ENCODE results near the gene CAPZB. TPM values are rescaled to one million over a fixed set of nuclear protein-coding genes. Genes with fewer than 3 reads are reported as not detected.
A peak's percentile ranks its signal among the peaks of the same experiment; 100 is the strongest.

CAPZB gene
- polyA plus RNA-seq, 1 of the 3 experiments (the other 2 are of a cell fraction) = 122 TPM

DNA sequence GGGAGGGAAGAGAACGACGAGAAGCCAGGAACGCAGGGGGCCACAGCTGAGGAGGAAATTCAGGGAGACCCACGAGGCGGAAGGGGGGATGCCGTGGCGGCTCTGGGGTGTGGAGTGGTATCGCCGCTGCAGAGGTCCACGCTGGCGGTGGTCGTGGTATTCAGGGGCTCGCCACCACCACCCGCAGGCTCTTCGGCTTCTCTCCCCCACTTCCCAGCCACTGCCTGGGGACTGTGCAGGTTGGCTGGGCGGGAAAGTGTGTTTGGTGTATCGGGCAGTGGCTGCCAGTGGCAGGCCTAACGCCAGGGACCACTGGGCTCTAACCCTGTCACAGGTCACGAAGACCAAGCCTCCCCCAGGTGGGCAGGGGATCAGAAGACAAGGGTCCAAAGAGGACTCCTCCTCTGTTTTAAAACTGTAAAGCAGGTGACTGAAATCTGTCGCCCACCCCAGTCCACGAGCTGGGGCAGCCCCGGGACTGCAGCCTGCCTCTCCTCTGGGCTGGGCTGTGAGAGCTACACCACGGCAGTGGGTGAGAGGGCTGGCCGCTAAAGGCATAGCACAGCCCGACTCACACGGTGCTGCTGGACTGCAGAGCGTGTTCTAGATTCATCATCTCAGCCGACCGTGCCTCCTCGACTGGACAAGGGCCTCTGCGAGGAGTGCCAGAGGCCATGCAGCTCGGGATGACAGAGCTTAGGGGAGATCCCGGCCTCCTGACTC, 142.3 kb downstream of the CAPZB start:
- Histone ChIP-seq H3K27me3 (ENCODE audit: insufficient read depth) (no peaks in the 10 kb centered on the region), H3K4me1 (ENCODE audit: control insufficient read depth in 1 of 2, insufficient read depth in 2 of 2, low read depth in 1 of 2, low read length in 1 of 2) (peaks cover 0 to 72% of the 10 kb centered on the region in 2 experiments; a peak in 2 of 4 replicates), H3K79me2 (ENCODE audit: insufficient read depth) (peaks cover 6% of the 10 kb centered on the region; the same call in 1 of the 2 replicates), H3K9me2 (no peaks in the 10 kb centered on the region), H3K9me3 (no peaks in the 10 kb centered on the region), H3K9ac (no peak overlapping the region), H2AFZ (ENCODE audit: low read depth) (no peak overlapping the region), H3K27ac (ENCODE audit: low read depth in 2 of 2, low read length in 1 of 2) (peak overlapping the region in 1 of 2 experiments; percentile 85; a peak in 1 of 4 replicates), H3K4me3 (ENCODE audit: low read depth in 2 of 2, low read length in 1 of 2) (no peak overlapping the region), H3F3A (replicated peaks; ENCODE audit: insufficient read depth) (no peaks in the 10 kb centered on the region), H3K4me2 (no peak overlapping the region), H4K20me1 (ENCODE audit: insufficient read depth) (peaks cover 10% of the 10 kb centered on the region; the same call in 1 of the 2 replicates), H3K36me3 (replicated peaks in 1 of 2; ENCODE audit: control insufficient read depth in 1 of 2, insufficient read depth in 2 of 2, low read length in 1 of 2) (peaks cover 11 to 57% of the 10 kb centered on the region in 2 experiments)
- no peak for DNase-seq
- ChIA-PET POLR2A (no interaction called here), CTCF (interaction anchor here (0.9 to 13.7 kb wide), 17 partner anchors 10 to 318 kb away, joined by 3 to 235 read pairs (median 9); partner anchors contain the start of gene NBL1)
- WGBS (ENCODE audit: low lambda C conversion rate) = 89% methylated on average over 11 of the region's 33 CpGs
- TF ChIP-seq, protein P1, sequence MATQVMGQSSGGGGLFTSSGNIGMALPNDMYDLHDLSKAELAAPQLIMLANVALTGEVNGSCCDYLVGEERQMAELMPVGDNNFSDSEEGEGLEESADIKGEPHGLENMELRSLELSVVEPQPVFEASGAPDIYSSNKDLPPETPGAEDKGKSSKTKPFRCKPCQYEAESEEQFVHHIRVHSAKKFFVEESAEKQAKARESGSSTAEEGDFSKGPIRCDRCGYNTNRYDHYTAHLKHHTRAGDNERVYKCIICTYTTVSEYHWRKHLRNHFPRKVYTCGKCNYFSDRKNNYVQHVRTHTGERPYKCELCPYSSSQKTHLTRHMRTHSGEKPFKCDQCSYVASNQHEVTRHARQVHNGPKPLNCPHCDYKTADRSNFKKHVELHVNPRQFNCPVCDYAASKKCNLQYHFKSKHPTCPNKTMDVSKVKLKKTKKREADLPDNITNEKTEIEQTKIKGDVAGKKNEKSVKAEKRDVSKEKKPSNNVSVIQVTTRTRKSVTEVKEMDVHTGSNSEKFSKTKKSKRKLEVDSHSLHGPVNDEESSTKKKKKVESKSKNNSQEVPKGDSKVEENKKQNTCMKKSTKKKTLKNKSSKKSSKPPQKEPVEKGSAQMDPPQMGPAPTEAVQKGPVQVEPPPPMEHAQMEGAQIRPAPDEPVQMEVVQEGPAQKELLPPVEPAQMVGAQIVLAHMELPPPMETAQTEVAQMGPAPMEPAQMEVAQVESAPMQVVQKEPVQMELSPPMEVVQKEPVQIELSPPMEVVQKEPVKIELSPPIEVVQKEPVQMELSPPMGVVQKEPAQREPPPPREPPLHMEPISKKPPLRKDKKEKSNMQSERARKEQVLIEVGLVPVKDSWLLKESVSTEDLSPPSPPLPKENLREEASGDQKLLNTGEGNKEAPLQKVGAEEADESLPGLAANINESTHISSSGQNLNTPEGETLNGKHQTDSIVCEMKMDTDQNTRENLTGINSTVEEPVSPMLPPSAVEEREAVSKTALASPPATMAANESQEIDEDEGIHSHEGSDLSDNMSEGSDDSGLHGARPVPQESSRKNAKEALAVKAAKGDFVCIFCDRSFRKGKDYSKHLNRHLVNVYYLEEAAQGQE (IDR thresholded peaks at IDR 0.05; ENCODE audit: low read depth, low read length) = no peak
- TF ChIP-seq RCOR1 (IDR thresholded peaks at IDR 0.05; ENCODE audit: low read length) = no peak
- no peak for TF ChIP-seq MEF2A (IDR thresholded peaks at IDR 0.05; ENCODE audit: borderline replicate concordance, low read depth)
- TF ChIP-seq MXI1 (IDR thresholded peaks at IDR 0.05; ENCODE audit: low read depth, low read length) = no peak
- TF ChIP-seq TCF12 (IDR thresholded peaks at IDR 0.05) = no peak
- TF ChIP-seq, protein P2, sequence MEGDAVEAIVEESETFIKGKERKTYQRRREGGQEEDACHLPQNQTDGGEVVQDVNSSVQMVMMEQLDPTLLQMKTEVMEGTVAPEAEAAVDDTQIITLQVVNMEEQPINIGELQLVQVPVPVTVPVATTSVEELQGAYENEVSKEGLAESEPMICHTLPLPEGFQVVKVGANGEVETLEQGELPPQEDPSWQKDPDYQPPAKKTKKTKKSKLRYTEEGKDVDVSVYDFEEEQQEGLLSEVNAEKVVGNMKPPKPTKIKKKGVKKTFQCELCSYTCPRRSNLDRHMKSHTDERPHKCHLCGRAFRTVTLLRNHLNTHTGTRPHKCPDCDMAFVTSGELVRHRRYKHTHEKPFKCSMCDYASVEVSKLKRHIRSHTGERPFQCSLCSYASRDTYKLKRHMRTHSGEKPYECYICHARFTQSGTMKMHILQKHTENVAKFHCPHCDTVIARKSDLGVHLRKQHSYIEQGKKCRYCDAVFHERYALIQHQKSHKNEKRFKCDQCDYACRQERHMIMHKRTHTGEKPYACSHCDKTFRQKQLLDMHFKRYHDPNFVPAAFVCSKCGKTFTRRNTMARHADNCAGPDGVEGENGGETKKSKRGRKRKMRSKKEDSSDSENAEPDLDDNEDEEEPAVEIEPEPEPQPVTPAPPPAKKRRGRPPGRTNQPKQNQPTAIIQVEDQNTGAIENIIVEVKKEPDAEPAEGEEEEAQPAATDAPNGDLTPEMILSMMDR (IDR thresholded peaks at IDR 0.05) = no peak
- TF ChIP-seq TEAD4 (IDR thresholded peaks at IDR 0.05; ENCODE audit: borderline replicate concordance, insufficient read depth) = no peak
- TF ChIP-seq GATA2 (CRISPR knock-in tag; IDR thresholded peaks at IDR 0.05) = no peak
- TF ChIP-seq NRF1 (IDR thresholded peaks at IDR 0.05; ENCODE audit: low read depth, low read length) = no peak
- TF ChIP-seq, protein P3, sequence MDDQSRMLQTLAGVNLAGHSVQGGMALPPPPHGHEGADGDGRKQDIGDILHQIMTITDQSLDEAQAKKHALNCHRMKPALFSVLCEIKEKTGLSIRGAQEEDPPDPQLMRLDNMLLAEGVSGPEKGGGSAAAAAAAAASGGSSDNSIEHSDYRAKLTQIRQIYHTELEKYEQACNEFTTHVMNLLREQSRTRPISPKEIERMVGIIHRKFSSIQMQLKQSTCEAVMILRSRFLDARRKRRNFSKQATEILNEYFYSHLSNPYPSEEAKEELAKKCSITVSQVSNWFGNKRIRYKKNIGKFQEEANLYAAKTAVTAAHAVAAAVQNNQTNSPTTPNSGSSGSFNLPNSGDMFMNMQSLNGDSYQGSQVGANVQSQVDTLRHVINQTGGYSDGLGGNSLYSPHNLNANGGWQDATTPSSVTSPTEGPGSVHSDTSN (IDR thresholded peaks at IDR 0.05) = no peak
- no peak for TF ChIP-seq POLR2AphosphoS5 (IDR thresholded peaks at IDR 0.05; ENCODE audit: low read depth, low read length)

Data from SK-N-SH (cell line).